Neural progenitor cell (in vitro differentiated cells): ENCODE measurements around the gene MAST1. TPM values are rescaled to one million over a fixed set of nuclear protein-coding genes. Genes with fewer than 3 reads are reported as not detected.

Source experiments
- DNase-seq: peaks from one replicate; pipeline ENCODE4 v3.0.0-alpha.2; 2016; ENCODE audit warnings: low spot score
- H2AFZ ChIP-seq: fragments of 200-600 bp; sonication (generic); replicated peaks from 2 replicates; pipeline ENCODE4 v1.6.1; 2016; ENCODE audit warnings: antibody characterized with exemption
- H3F3A ChIP-seq: fragments of 200-600 bp; sonication (generic); 2 replicates; pipeline ENCODE4 v1.6.1; 2016; ENCODE audit warnings: antibody characterized with exemption, low read depth
- H3K27ac ChIP-seq: fragments of 200-600 bp; sonication (generic); 2 replicates; pipeline ENCODE4 v1.5.1; 2016; ENCODE audit warnings: mild to moderate bottlenecking
- H3K27me3 ChIP-seq: fragments of 200-600 bp; sonication (generic); 2 replicates; pipeline ENCODE4 v1.6.1; 2016; ENCODE audit warnings: mild to moderate bottlenecking, moderate library complexity
- H3K36me3 ChIP-seq: fragments of 200-600 bp; sonication (generic); 2 replicates; pipeline ENCODE4 v1.5.1; 2016
- H3K4me1 ChIP-seq: fragments of 200-600 bp; sonication (generic); 2 replicates; pipeline ENCODE4 v1.6.1; 2016; ENCODE audit warnings: mixed run types
- H3K4me2 ChIP-seq: fragments of 200-600 bp; sonication (generic); 2 replicates; pipeline ENCODE4 v1.6.1; 2016
- H3K4me3 ChIP-seq: fragments of 200-600 bp; sonication (generic); 2 replicates; pipeline ENCODE4 v1.5.1; 2016
- H3K79me2 ChIP-seq: fragments of 200-600 bp; sonication (generic); 2 replicates; pipeline ENCODE4 v1.6.1; 2016; ENCODE audit warnings: low read depth
- H3K9ac ChIP-seq: fragments of 200-600 bp; sonication (generic); 2 replicates; pipeline ENCODE4 v1.6.1; 2016
- H3K9me3 ChIP-seq: fragments of 200-600 bp; sonication (generic); 2 replicates; pipeline ENCODE4 v1.5.1; 2016; ENCODE audit warnings: low read depth
- H4K20me1 ChIP-seq: fragments of 200-600 bp; sonication (generic); 2 replicates; pipeline ENCODE4 v1.6.1; 2016; ENCODE audit warnings: low read depth
- H3K27ac Mint-ChIP-seq: 3 replicates; pipeline ENCODE4 v1.8.0; 2021; ENCODE audit warnings: mixed read lengths
- H3K27me3 Mint-ChIP-seq: 2 replicates; pipeline ENCODE4 v1.8.0; 2022; ENCODE audit warnings: low read depth, mild to moderate bottlenecking, inconsistent platforms, moderate library complexity, mixed read lengths; ENCODE audit not compliant: insufficient read depth
- H3K36me3 Mint-ChIP-seq: 3 replicates; pipeline ENCODE4 v1.8.0; 2021; ENCODE audit warnings: mixed read lengths
- H3K4me1 Mint-ChIP-seq: 3 replicates; pipeline ENCODE4 v1.8.0; 2021; ENCODE audit warnings: mixed read lengths
- H3K4me3 Mint-ChIP-seq: 3 replicates; pipeline ENCODE4 v1.8.0; 2021; ENCODE audit warnings: mild to moderate bottlenecking, moderate library complexity, mixed read lengths
- H3K9me3 Mint-ChIP-seq: 3 replicates; pipeline ENCODE4 v1.8.0; 2020; ENCODE audit warnings: mixed read lengths
- CTCF ChIP-seq: fragments of 200-600 bp; sonication (generic); IDR thresholded peaks from 2 replicates; pipeline ENCODE4 v1.5.1; 2017; ENCODE audit warnings: antibody characterized with exemption, mild to moderate bottlenecking
- EZH2 ChIP-seq: fragments of 200-600 bp; sonication (generic); IDR thresholded peaks from 2 replicates; pipeline ENCODE4 v1.6.1; 2017; ENCODE audit warnings: antibody characterized with exemption, mild to moderate bottlenecking, moderate library complexity
- EZH2phosphoT487 ChIP-seq: fragments of 200-600 bp; sonication (generic); IDR thresholded peaks from 2 replicates; pipeline ENCODE4 v1.6.1; 2017; ENCODE audit warnings: antibody characterized with exemption
- total RNA-seq: library from RNA; depleted of rRNA; stranded (reverse); fragments of >200 nt; gene quantifications from 2 replicates; pipeline ENCODE4 v1.2.3, GENCODE V29; 2015; ENCODE audit warnings: low replicate concordance

Gene MAST1
- total RNA-seq, 1 donor from 2014 or later = 8.3 TPM

GRCh38 chr19:12800923-12801465, 37.3 kb upstream of the MAST1 start:
- Histone ChIP-seq H3K4me2 (peak overlapping the region; percentile 95), H3K79me2 (peaks cover 25% of the 10 kb centered on the region), H3K9ac (peak overlapping the region; percentile 81), H3K4me3 (peak overlapping the region; percentile 83), H3K27me3 (peaks cover 12% of the 10 kb centered on the region), H3F3A (peaks cover 44% of the 10 kb centered on the region), H4K20me1 (peaks cover 19% of the 10 kb centered on the region), H3K36me3 (no peaks in the 10 kb centered on the region), H3K4me1 (peaks cover 9% of the 10 kb centered on the region), H2AFZ (peak overlapping the region; percentile 83), H3K27ac (no peak overlapping the region), H3K9me3 (no peaks in the 10 kb centered on the region)
- Mint-ChIP-seq H3K4me3 (peak overlapping the region; percentile 94), H3K4me1 (peaks cover 21% of the 10 kb centered on the region), H3K36me3 (peaks cover 7% of the 10 kb centered on the region), H3K9me3 (no peaks in the 10 kb centered on the region), H3K27ac (no peak overlapping the region), H3K27me3 (peaks cover 3% of the 10 kb centered on the region)
- no peak for TF ChIP-seq EZH2
- no peak for TF ChIP-seq CTCF
- no peak for TF ChIP-seq EZH2phosphoT487
- peak; percentile 70 for DNase-seq

GRCh38 chr19:12801466-12802266, 36.6 kb upstream of the MAST1 start, which contains the start of the genes PRDX2 and THSD8:
PRDX2 (minus strand) TSS chr19:12801800; CDS start chr19:12801261, 539 bp downstream.
THSD8 (plus strand) TSS chr19:12802069; CDS start chr19:12802072, 3 bp downstream.
- peak within 1 kb of the TSS; percentile 83 for H3K4me3 ChIP-seq
- no peak within 1 kb of the TSS for H3K27ac Mint-ChIP-seq
- TF ChIP-seq EZH2phosphoT487 (no peak), CTCF (no peak), EZH2 (no peak)
- H3K9me3 ChIP-seq = no peaks in the 10 kb centered on the region
- H3K4me3 Mint-ChIP-seq = peak within 1 kb of the TSS; percentile 94
- H2AFZ ChIP-seq = peak within 1 kb of the TSS; percentile 83
- H3K9me3 Mint-ChIP-seq = no peaks in the 10 kb centered on the region
- H3K27me3 Mint-ChIP-seq = peaks cover 6% of the 10 kb centered on the region
- peaks cover 39% of the 10 kb centered on the region for H3F3A ChIP-seq
- H3K36me3 ChIP-seq = no peaks in the 10 kb centered on the region
- peaks cover 16% of the 10 kb centered on the region for H4K20me1 ChIP-seq
- H3K27me3 ChIP-seq = peaks cover 12% of the 10 kb centered on the region
- peaks cover 20% of the 10 kb centered on the region for H3K4me1 Mint-ChIP-seq
- H3K4me1 ChIP-seq = peaks cover 5% of the 10 kb centered on the region
- H3K9ac ChIP-seq = peak within 1 kb of the TSS; percentile 81
- H3K36me3 Mint-ChIP-seq = peaks cover 3% of the 10 kb centered on the region
- H3K27ac ChIP-seq = no peak within 1 kb of the TSS
- H3K4me2 ChIP-seq = peak within 1 kb of the TSS; percentile 95
- peaks cover 26% of the 10 kb centered on the region for H3K79me2 ChIP-seq
- peak; percentile 93 for DNase-seq

- Histone ChIP-seq H3K36me3 (no peaks in the 10 kb centered on the region), H4K20me1 (peaks cover 12% of the 10 kb centered on the region), H3K27ac (no peak overlapping the region), H3K27me3 (peaks cover 12% of the 10 kb centered on the region), H3K9ac (no peak overlapping the region), H2AFZ (peak overlapping the region; percentile 83), H3K79me2 (peaks cover 35% of the 10 kb centered on the region), H3F3A (peaks cover 31% of the 10 kb centered on the region), H3K4me1 (peaks cover 10% of the 10 kb centered on the region), H3K9me3 (no peaks in the 10 kb centered on the region), H3K4me3 (peak overlapping the region; percentile 83), H3K4me2 (peak overlapping the region; percentile 95)
- Mint-ChIP-seq H3K27ac (no peak overlapping the region), H3K9me3 (no peaks in the 10 kb centered on the region), H3K27me3 (peaks cover 6% of the 10 kb centered on the region), H3K4me3 (peak overlapping the region; percentile 94), H3K4me1 (peaks cover 28% of the 10 kb centered on the region), H3K36me3 (peaks cover 3% of the 10 kb centered on the region)
- TF ChIP-seq EZH2phosphoT487 = no peak
- TF ChIP-seq EZH2 = no peak
- no peak for DNase-seq
Measured at GRCh38 chr19:12802267-12803106, 35.8 kb upstream of the MAST1 start.
